Measurements from ENCODE around the gene CSF3.

Gene CSF3

GRCh38 chr17:40015005-40015997 lies at the start of gene CSF3:
TSS of gene CSF3 (plus strand) at chr17:40015440. CDS start at chr17:40015475, 35 bp downstream.
- H3K4me3 ChIP-seq (ENCODE audit: low read depth, low read length): no peak within 1 kb of the TSS
- TF ChIP-seq CTCF (IDR thresholded peaks at IDR 0.05; ENCODE audit: low read depth, low read length): no peak

- no peak for TF ChIP-seq CTCF (IDR thresholded peaks at IDR 0.05; ENCODE audit: low read depth, low read length)
- no peak overlapping the region for H3K4me3 ChIP-seq (ENCODE audit: low read depth, low read length)
Measured at GRCh38 chr17:39966771-39967170, 48.5 kb upstream of the CSF3 start.

- H3K4me3 ChIP-seq (ENCODE audit: low read depth, low read length): no peak overlapping the region
- no peak for TF ChIP-seq CTCF (IDR thresholded peaks at IDR 0.05; ENCODE audit: low read depth, low read length)
Measured at GRCh38 chr17:39968761-39969160, 46.5 kb upstream of the CSF3 start.

GRCh38 chr17:39969375-39969774 lies 45.9 kb upstream of the CSF3 start:
- no peak overlapping the region for H3K4me3 ChIP-seq (ENCODE audit: low read depth, low read length)
- TF ChIP-seq CTCF (IDR thresholded peaks at IDR 0.05; ENCODE audit: low read depth, low read length): no peak

- H3K4me3 ChIP-seq (ENCODE audit: low read depth, low read length): no peak overlapping the region
- TF ChIP-seq CTCF (IDR thresholded peaks at IDR 0.05; ENCODE audit: low read depth, low read length): no peak
Measured at GRCh38 chr17:39970157-39970692, 45.0 kb upstream of the CSF3 start.

GRCh38 chr17:39971076-39971603 lies 44.1 kb upstream of the CSF3 start:
- TF ChIP-seq CTCF (IDR thresholded peaks at IDR 0.05; ENCODE audit: low read depth, low read length): no peak

GRCh38 chr17:39972271-39972670 lies 43.0 kb upstream of the CSF3 start:
- H3K4me3 ChIP-seq (ENCODE audit: low read depth, low read length): no peak overlapping the region
- TF ChIP-seq CTCF (IDR thresholded peaks at IDR 0.05; ENCODE audit: low read depth, low read length): no peak

More at GRCh38 chr17:39971076-39971603, 44.1 kb upstream of the CSF3 start:
- no peak overlapping the region for H3K4me3 ChIP-seq (ENCODE audit: low read depth, low read length)
